Aorta (tissue), 5 donors: ENCODE data around the gene TMSB15A. TPM values are rescaled to one million over a fixed set of nuclear protein-coding genes. Genes with fewer than 3 reads are reported as not detected.
"Not testable (repeated sequence)": the region's sequence is repeated elsewhere in the genome, so short reads cannot be mapped to it uniquely, and the experiment has no call there.

Source experiments
- ATAC-seq: fragments of 200-7000 bp; cut with Tn5 transposase; one replicate; pipeline ENCODE4 v1.9.1; 2022; ENCODE audit warnings: moderate library complexity; ENCODE audit not compliant: low FRiP score
- DNase-seq, 2 donors: peaks; one replicate each; pipeline ENCODE4 v3.0.0-alpha.2; 2020
- H3K27ac ChIP-seq, 2 donors: one replicate each; pipeline ENCODE4 v1.5.1; 2013; ENCODE audit warnings: low read length in 2 of 2, mild to moderate bottlenecking in 2 of 2, moderate library complexity in 2 of 2, control low read depth in 1 of 2, inconsistent platforms in 1 of 2, low read depth in 1 of 2
- H3K27me3 ChIP-seq, 2 donors: one replicate each; pipeline ENCODE4 v1.6.1; 2013; ENCODE audit warnings: control low read depth in 1 of 2, low read length in 1 of 2, mild to moderate bottlenecking in 1 of 2, moderate library complexity in 1 of 2; ENCODE audit not compliant: insufficient read depth in 2 of 2, control insufficient read depth in 1 of 2
- H3K36me3 ChIP-seq, 2 donors: one replicate each; pipeline ENCODE4 v1.6.1; 2013; ENCODE audit warnings: control low read depth in 1 of 2, low read length in 1 of 2, mild to moderate bottlenecking in 1 of 2; ENCODE audit not compliant: insufficient read depth in 2 of 2, control insufficient read depth in 1 of 2
- H3K4me1 ChIP-seq, 2 donors: one replicate each; pipeline ENCODE4 v1.6.1; 2013; ENCODE audit warnings: low read length in 2 of 2, control low read depth in 1 of 2, mild to moderate bottlenecking in 1 of 2, moderate library complexity in 1 of 2; ENCODE audit not compliant: insufficient read depth in 2 of 2, control insufficient read depth in 1 of 2
- H3K4me3 ChIP-seq, 2 donors: one replicate each; pipeline ENCODE4 v1.5.1; 2013; ENCODE audit warnings: low read length in 2 of 2, control low read depth in 1 of 2, mild to moderate bottlenecking in 1 of 2
- H3K9me3 ChIP-seq: one replicate; pipeline ENCODE4 v1.6.1; 2013; ENCODE audit warnings: mild to moderate bottlenecking, low read length; ENCODE audit not compliant: control insufficient read depth
- WGBS, 2 donors: extraction: QIAGEN DNeasy Blood & Tissue Kit; methylation state at CpG; one replicate each; pipeline ENCODE4 v1.1.7; 2013; 5-methylcytosine and 5-hydroxymethylcytosine counted together
- intact Hi-C, 2 donors: fragments of 100-400 bp; cut with DNase I; formaldehyde crosslinking; loops; one replicate each; pipeline versions ENCODE4 v1.14.2 to v1.15.0; 2022
- polyA plus RNA-seq, 2 donors: library from polyadenylated mRNA; stranded (reverse); fragments of 200-250 nt; gene quantifications; one replicate each; pipeline ENCODE4 v1.2.3, GENCODE V29; 2013
- total RNA-seq, 2 donors: library from RNA; stranded (reverse); fragmentation: NEBNext Ultra II Directional; extraction: Animal tissue kit (Norgen Biotek cat#: 25700); gene quantifications; one replicate each; pipeline ENCODE4 v1.2.1, GENCODE V29; 2021
- donor health status: healthy with polysubstance abuse.
- donor health status: Bipolar disorder and iron deficiency.
- donor health status: DM: no; HTN: no; CAD: no.
- donor health status: DM: no; HTN: no; CAD: no.
- donor health status: DM: yes; HTN: yes; CAD: no.

Gene TMSB15A
- total and polyA plus RNA-seq, 4 donors: 0.55 to 3.8 (median 1.8) TPM

DNA sequence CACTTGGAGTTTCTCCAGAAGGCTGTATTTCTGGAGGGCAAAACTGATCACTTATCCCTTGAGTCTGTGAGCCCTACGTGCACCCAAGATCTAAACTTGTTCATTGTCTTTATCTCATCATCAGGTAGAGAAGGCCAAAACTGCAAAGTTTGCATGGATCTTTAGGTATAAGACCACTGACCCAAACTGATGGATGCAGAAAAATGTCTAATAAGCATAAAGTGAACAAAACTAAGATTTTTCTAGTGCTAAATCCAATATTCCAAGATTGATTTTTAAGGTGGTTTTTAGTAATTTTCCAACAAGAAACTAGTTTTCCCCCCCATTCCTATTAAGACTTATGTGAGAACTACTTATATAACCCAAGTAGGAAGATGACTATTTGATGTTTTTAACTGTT is 2.0 kb downstream of the TMSB15A start:
- no peaks in the 10 kb centered on the region for H3K27me3 ChIP-seq

DNA sequence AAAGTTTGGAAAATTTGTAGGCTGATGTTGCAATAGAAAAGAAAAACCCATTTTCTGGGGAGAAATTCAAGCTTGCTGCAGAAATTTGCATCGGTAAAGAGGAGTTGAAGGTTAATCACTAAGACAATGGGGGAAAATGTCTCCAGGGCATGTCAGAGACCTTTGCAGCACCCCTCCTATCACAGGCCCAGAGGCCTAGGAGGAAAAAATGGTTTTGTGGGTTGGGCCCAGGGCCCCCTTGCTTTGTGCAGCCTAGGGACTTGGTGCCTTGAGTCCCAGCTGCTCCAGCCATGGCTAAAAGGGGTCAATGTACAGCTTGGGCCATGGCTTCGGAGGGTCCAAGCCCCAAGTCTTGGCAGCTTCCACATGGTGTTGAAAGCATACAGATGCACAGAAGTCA is 17.8 kb downstream of the TMSB15A start:
- DNase-seq (no peak), ATAC-seq (no peak)
- H3K36me3 ChIP-seq: no peaks in the 10 kb centered on the region
- WGBS, 2 donors: 92 to 95% methylated on average over 2 of the region's 2 CpGs
- H3K9me3 ChIP-seq: no peaks in the 10 kb centered on the region
- intact Hi-C loops: no loop called here
- H3K4me1 ChIP-seq: no peaks in the 10 kb centered on the region
- no peak overlapping the region for H3K4me3 ChIP-seq
- no peak overlapping the region for H3K27ac ChIP-seq
- no peaks in the 10 kb centered on the region for H3K27me3 ChIP-seq

More for the DNA sequence above, 2.0 kb downstream of the TMSB15A start:
- Histone ChIP-seq H3K9me3 (no peaks in the 10 kb centered on the region), H3K4me3 (no peak overlapping the region), H3K36me3 (no peaks in the 10 kb centered on the region), H3K27ac (no peak overlapping the region), H3K4me1 (no peaks in the 10 kb centered on the region)
- intact Hi-C loops: loop anchor here (10.0 kb wide), 2 partner anchors 230 to 360 kb away; partner anchors contain the start of gene BEX5 (in 1 of the 2)
- no peak for DNase-seq
- WGBS, 2 donors: 81 to 96% methylated on average over 1 of the region's 1 CpG
- no peak for ATAC-seq

DNA sequence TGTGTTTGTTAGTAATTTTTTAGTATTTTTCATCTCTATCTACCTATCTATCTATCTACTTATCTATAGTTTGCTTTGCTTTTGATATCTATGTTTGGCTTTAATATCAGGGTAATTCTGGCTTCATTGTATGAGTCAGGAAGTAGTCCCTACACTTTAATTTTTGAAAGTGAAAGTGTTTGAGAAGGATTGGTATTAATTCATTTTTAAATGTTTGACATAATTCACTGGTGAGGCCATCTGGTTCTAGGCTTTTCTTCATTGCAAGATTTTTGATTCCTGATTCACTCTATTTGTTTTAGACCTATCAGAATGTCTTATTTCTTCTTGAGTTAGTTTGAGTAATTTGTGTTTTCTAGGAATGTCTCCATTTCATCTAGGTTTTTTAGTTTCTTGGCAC is 24.8 kb downstream of the TMSB15A start:
- no peaks in the 10 kb centered on the region for H3K9me3 ChIP-seq
- no peak overlapping the region for H3K4me3 ChIP-seq
- H3K4me1 ChIP-seq: no peaks in the 10 kb centered on the region
- no peak for ATAC-seq
- H3K27ac ChIP-seq: no peak overlapping the region
- no peak for DNase-seq
- intact Hi-C loops: no loop called here
- H3K36me3 ChIP-seq: no peaks in the 10 kb centered on the region
- H3K27me3 ChIP-seq: no peaks in the 10 kb centered on the region

DNA sequence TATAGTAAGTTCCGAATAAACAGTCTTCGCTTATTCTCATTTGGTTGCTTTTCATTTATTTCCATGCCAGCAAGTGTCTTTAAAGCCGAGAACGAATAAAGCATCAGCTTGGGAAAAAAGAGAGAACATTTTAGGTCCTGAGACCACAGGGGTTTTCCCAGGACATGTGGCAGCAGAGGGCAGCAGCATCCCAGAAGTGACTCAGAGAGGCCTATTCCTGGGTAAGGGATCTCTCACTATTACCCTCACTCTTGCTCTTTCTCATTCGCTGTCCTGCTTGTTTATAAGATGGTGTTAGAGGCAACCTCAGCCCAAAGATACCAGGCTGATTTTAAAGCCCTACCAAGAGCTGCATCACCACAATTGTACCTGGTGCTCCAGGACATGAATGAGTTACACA is 37.8 kb downstream of the TMSB15A start:
- WGBS, 2 donors: 7 to 36% methylated on average over 2 of the region's 5 CpGs
- H3K4me3 ChIP-seq, H3K27me3 ChIP-seq, H3K36me3 ChIP-seq, H3K9me3 ChIP-seq, DNase-seq, intact Hi-C loops, H3K4me1 ChIP-seq, H3K27ac ChIP-seq, ATAC-seq: not testable (repeated sequence)

DNA sequence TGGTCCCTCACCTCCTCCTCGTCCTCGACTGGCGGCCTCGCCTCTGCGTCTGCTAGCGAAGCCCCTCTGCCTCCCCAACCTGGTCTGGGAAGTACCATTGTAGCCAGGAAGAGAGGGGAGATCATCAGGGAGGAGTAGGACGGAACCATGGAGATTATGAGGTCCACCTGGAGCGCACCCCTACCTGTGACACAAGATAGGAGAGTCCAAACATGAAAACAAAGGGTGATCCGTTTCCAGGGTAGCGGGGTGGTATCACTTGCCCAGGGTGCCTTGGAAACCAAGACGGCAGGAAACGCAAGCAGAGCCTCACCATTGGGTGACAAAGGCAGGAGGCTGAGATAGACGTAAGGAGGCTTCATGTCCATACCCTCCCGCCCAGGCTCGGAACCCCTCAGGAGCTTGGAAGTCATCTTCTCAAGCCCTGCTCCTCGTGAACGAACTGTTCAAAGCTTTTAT is 44.7 kb downstream of the TMSB15A start, which contains the start of gene TCP11X2:
Gene TCP11X2, minus strand, starts transcription at position 51 of the 459 bp plus-strand sequence.
- intact Hi-C loops, H3K9me3 ChIP-seq, H3K4me1 ChIP-seq, H3K36me3 ChIP-seq, DNase-seq, H3K4me3 ChIP-seq, H3K27ac ChIP-seq, H3K27me3 ChIP-seq, ATAC-seq: not testable (repeated sequence)
- WGBS, 2 donors: 61 to 74% methylated on average over 7 of the region's 17 CpGs

DNA sequence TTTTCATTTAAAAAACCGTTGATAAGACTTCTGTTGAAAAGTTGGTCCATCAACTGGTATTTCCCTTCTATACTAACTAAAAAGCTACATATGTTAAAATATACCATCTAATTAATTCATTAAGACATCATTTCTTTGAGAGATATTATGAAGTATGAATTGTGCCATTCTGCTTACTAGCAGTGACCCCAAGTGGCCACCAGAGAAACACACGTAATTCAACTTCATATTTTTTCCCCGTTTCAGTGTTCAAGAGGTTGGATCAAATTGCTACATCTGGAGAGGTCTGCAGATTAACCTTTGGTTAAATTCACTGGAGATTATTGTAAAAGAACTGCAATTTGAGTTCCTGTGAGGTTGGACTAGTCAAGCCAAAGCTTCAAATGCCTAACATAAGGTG is 46.3 kb downstream of the TMSB15A start:
- ATAC-seq, H3K36me3 ChIP-seq, DNase-seq, H3K4me3 ChIP-seq, H3K27me3 ChIP-seq, H3K4me1 ChIP-seq, intact Hi-C loops, H3K27ac ChIP-seq, H3K9me3 ChIP-seq: not testable (repeated sequence)
- WGBS, 2 donors: no CpG with 5 or more reads among the region's 3 CpGs

Other genes with a start within 250 kb of the TMSB15A start
- gene NXF2B, start 76.7 kb downstream of the TMSB15A start, total RNA-seq: not detected
- gene NXF2B, start 76.7 kb downstream of the TMSB15A start, polyA plus RNA-seq: not detected
- gene TCP11X2, start 44.9 kb downstream of the TMSB15A start, total RNA-seq: not detected
- gene TCP11X2, start 44.9 kb downstream of the TMSB15A start, polyA plus RNA-seq: not detected
- gene ARMCX5, start 82.8 kb upstream of the TMSB15A start, total RNA-seq: 1 to 10 TPM; 7.3 to 9.7 TPM
- 1 to 10 TPM; 2.5 to 5.9 TPM for gene ARMCX5, start 82.8 kb upstream of the TMSB15A start, polyA plus RNA-seq
- 10 to 100 TPM; 19.9 to 27.3 TPM for gene GPRASP1, start 134.7 kb upstream of the TMSB15A start, total RNA-seq
- gene GPRASP1, start 134.7 kb upstream of the TMSB15A start, polyA plus RNA-seq: 10 to 100 TPM in 1 of 2 donors, 1 to 10 TPM in 1; 3.3 to 17.0 TPM
- 10 to 100 TPM; 10.7 to 15.3 TPM for gene GPRASP2, start 195.7 kb upstream of the TMSB15A start, total RNA-seq
- gene GPRASP2, start 195.7 kb upstream of the TMSB15A start, polyA plus RNA-seq: 1 to 10 TPM; 6.6 to 7.4 TPM
- gene GPRASP3, start 204.0 kb upstream of the TMSB15A start, total RNA-seq: 1 to 10 TPM; 4.8 to 9.1 TPM
- gene GPRASP3, start 204.0 kb upstream of the TMSB15A start, polyA plus RNA-seq: 1 to 10 TPM; 2.0 to 2.6 TPM